Astrocyte (in vitro differentiated cells and primary cell): Measurements from ENCODE around the gene CABLES2.
A peak's percentile ranks its signal among the peaks of the same experiment; 100 is the strongest.

Source experiments
- CTCF ChIP-seq: IDR thresholded peaks from 2 replicates; pipeline ENCODE4 v1.5.1; 2011; ENCODE audit warnings: low read depth, mild to moderate bottlenecking, inconsistent platforms, low read length, moderate library complexity; ENCODE audit not compliant: insufficient read depth
- EZH2 ChIP-seq: IDR thresholded peaks from 2 replicates; pipeline ENCODE4 v1.6.1; 2012; ENCODE audit warnings: mild to moderate bottlenecking, low read length, inconsistent platforms; ENCODE audit not compliant: insufficient read depth

DNA sequence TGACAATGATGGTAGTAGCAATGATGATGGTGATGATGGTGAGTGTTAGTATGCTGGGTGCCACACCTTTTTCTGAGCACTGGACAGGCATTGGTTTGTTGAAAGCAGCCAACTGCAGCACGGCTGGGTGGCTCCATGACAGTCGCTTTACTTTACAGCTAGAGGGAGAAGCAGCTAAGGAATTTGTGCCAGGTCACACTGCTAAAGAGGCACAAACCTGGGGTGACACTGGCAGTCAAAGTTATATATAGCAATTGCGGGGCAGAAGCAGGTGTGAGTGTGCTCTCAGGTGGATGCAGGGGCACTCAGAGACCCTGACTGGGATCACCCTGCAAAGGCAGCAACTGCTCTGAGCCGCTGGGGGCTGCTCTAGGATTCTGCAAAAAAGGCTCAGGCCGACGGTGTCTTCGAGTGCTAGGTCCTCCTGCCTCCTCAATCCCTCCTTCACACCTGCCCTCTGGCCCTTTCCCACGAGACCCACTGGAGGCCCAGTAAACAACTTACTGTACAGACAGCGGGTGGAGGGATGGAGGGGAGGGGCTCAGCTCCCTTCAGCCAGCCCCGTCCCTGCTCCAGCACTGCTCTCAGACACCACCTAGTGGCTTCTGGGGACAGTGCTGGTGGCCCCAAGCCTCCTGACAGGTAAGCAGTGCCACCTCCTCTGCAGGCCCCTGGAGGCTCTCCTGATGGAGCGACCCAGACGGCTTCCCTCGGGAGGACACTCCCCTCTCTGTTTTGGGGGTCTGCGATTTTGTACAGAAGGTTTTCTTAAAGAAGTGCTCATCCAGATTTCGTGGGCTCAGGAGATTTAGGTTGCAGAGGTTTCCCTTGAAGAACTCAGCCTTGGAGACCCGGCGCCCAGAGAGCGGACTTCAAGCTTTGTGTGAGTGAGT lies 24.5 kb downstream of the CABLES2 start:
- TF ChIP-seq CTCF (peak; percentile 79), EZH2 (no peak)
